ENCODE data around the gene CEACAM8.
"Not testable (repeated sequence)": the region's sequence is repeated elsewhere in the genome, so short reads cannot be mapped to it uniquely, and the experiment has no call there.

CEACAM8 gene

GRCh38 chr19:42544146-42544545 lies 50.6 kb downstream of the CEACAM8 start:
- no peak for DNase-seq (ENCODE audit: low read depth in 2 of 2, low spot score in 1 of 2)

- no peak for DNase-seq (ENCODE audit: low read depth in 2 of 2, low spot score in 1 of 2)
Observed at GRCh38 chr19:42542791-42543190, 51.9 kb downstream of the CEACAM8 start.

GRCh38 chr19:42540071-42540553 lies 54.6 kb downstream of the CEACAM8 start:
- DNase-seq (ENCODE audit: low read depth in 2 of 2, low spot score in 1 of 2) = no peak

GRCh38 chr19:42538841-42539709 lies 55.6 kb downstream of the CEACAM8 start:
- DNase-seq (ENCODE audit: low read depth in 2 of 2, low spot score in 1 of 2) = no peak

- not testable (repeated sequence) for DNase-seq (ENCODE audit: low read depth in 2 of 2, low spot score in 1 of 2)
Observed at GRCh38 chr19:42535276-42535675, 59.4 kb downstream of the CEACAM8 start.

GRCh38 chr19:42534391-42534790 lies 60.3 kb downstream of the CEACAM8 start:
- no peak for DNase-seq (ENCODE audit: low read depth in 2 of 2, low spot score in 1 of 2)

- no peak for DNase-seq (ENCODE audit: low read depth in 2 of 2, low spot score in 1 of 2)
Observed at GRCh38 chr19:42532891-42533290, 61.8 kb downstream of the CEACAM8 start.

GRCh38 chr19:42531313-42531712 lies 63.4 kb downstream of the CEACAM8 start:
- no peak for DNase-seq (ENCODE audit: low read depth in 2 of 2, low spot score in 1 of 2)

Measured in stimulated activated CD8-positive, alpha-beta memory T cell treated with anti-CD3 and anti-CD28 coated beads, Interleukin-4, amount 100 ng/mL, for 4 hours (primary cell).